ENCODE results near the gene CABCOCO1. TPM values are rescaled to one million over a fixed set of nuclear protein-coding genes. Genes with fewer than 3 reads are reported as not detected.

Gene CABCOCO1
- total and polyA plus RNA-seq, 9 of the 15 experiments (the other 6 are each of a cell fraction or from before 2014, with no cell fraction given), result 0.04 TPM; not detected in 8

GRCh38 chr10:61752111-61753011, 89.6 kb downstream of the CABCOCO1 start (continued):
- TF ChIP-seq DMBX1 (CRISPR knock-in tag; IDR thresholded peaks at IDR 0.05; ENCODE audit: borderline replicate concordance) (0 out of 2 replicates have a peak, but pooled peaks have one; percentile 12), IRF1 (CRISPR knock-in tag; IDR thresholded peaks at IDR 0.05; ENCODE audit: borderline replicate concordance) (no peak), ZEB2 (IDR thresholded peaks at IDR 0.05) (no peak), PRMT5 (CRISPR knock-in tag; IDR thresholded peaks at IDR 0.05) (no peak), SRF (CRISPR knock-in tag; IDR thresholded peaks at IDR 0.05) (peak in 1 of 2 experiments; percentile 92; a peak in 2 of 4 replicates), SMARCB1 (IDR thresholded peaks at IDR 0.05; ENCODE audit: insufficient read length, low read depth) (no peak), NFYB (IDR thresholded peaks at IDR 0.05; ENCODE audit: extremely low read depth, insufficient read length) (no peak), E4F1 (CRISPR knock-in tag; IDR thresholded peaks at IDR 0.05; ENCODE audit: borderline replicate concordance) (no peak), MEIS2 (IDR thresholded peaks at IDR 0.05; ENCODE audit: partially characterized antibody) (peak; percentile 77), SP2 (IDR thresholded peaks at IDR 0.05; ENCODE audit: extremely low read depth, low read depth, low read length, poor library complexity, severe bottlenecking) (no peak), KDM1A (IDR thresholded peaks at IDR 0.05) (no peak), ATF1 (CRISPR knock-in tag; IDR thresholded peaks at IDR 0.05) (no peak), ATF1 (tag; IDR thresholded peaks at IDR 0.05) (peak; percentile 29; the same call in 1 of the 2 replicates), KDM4B (IDR thresholded peaks at IDR 0.05; ENCODE audit: borderline replicate concordance in 2 of 2, low read depth in 1 of 2) (no peak), RNF219 (CRISPR knock-in tag; IDR thresholded peaks at IDR 0.05) (no peak), ZNF778 (CRISPR knock-in tag; IDR thresholded peaks at IDR 0.05) (no peak), MEF2D (tag; conservative IDR thresholded peaks at IDR 0.05; ENCODE audit: low read depth) (0 out of 2 replicates have a peak, but pooled peaks have one; percentile 20), DLX4 (CRISPR knock-in tag; IDR thresholded peaks at IDR 0.05) (no peak), NFRKB (IDR thresholded peaks at IDR 0.05; ENCODE audit: low read depth) (no peak), NFXL1 (CRISPR knock-in tag; IDR thresholded peaks at IDR 0.05) (no peak), MAFF (IDR thresholded peaks at IDR 0.05; ENCODE audit: low read length) (peak; percentile 27; the same call in 1 of the 2 replicates), CBFA2T3 (IDR thresholded peaks at IDR 0.05) (0 out of 2 replicates have a peak, but pooled peaks have one; percentile 27)

All from K562 (cell line).